T-cell (primary cell): ENCODE data around the gene ATIC. TPM values are rescaled to one million over a fixed set of nuclear protein-coding genes. Genes with fewer than 3 reads are reported as not detected.

ENCODE experiments used
- ATAC-seq, 4 experiments: fragments of 200-7000 bp in 3 of 4; fragments of 150-1000 bp in 1 of 4; cut with Tn5 transposase; replicated peaks in 1 of 4; 1 replicate in 3 of 4; 2 replicates in 1 of 4; pipeline ENCODE4 v1.10.0; 2021; ENCODE audit warnings: moderate library complexity in 3 of 4, mild to moderate bottlenecking in 2 of 4, moderate number of reproducible peaks in 1 of 4
- CTCF ChIA-PET, 2 donors: fragments of 300-600 bp; sonication (Branson Sonifier 250); formaldehyde crosslinking; loops; one replicate each; lab custom pipeline; 2022; ENCODE audit warnings: antibody characterized with exemption in 2 of 2; lab: Charles Lee
- POLR2A ChIA-PET, 2 donors: fragments of 300-600 bp; sonication (Branson Sonifier 250); formaldehyde crosslinking; loops; one replicate each; lab custom pipeline; 2022; ENCODE audit warnings: antibody characterized with exemption in 2 of 2; lab: Charles Lee
- DNase-seq, 35 experiments: peaks; one replicate each; pipeline versions ENCODE4 v3.0.0 to v3.0.0-alpha.2; 2013 to 2023
- H3K27ac ChIP-seq: one replicate; pipeline ENCODE4 v1.5.1; 2013; ENCODE audit warnings: low read length
- H3K27me3 ChIP-seq, 2 experiments: replicated peaks in 1 of 2; 1 replicate in 1 of 2; 2 replicates in 1 of 2; pipeline versions ENCODE4 v1.6.1 to v1.7.0; 2013; ENCODE audit warnings: low read length in 1 of 2, mixed read lengths in 1 of 2; ENCODE audit not compliant: control insufficient read depth in 2 of 2, insufficient read depth in 2 of 2; ENCODE audit errors: extremely low read depth in 1 of 2
- H3K36me3 ChIP-seq, 2 donors: 1 replicate in 1 of 2; 2 replicates in 1 of 2; pipeline versions ENCODE4 v1.6.1 to v1.7.0; 2013; ENCODE audit warnings: low read length in 1 of 2; ENCODE audit not compliant: control insufficient read depth in 2 of 2, insufficient read depth in 1 of 2; ENCODE audit errors: extremely low read depth in 1 of 2
- H3K4me1 ChIP-seq, 2 experiments: 1 replicate in 1 of 2; 2 replicates in 1 of 2; pipeline versions ENCODE4 v1.6.1 to v1.7.0; 2013; ENCODE audit warnings: low read length in 2 of 2, mixed read lengths in 1 of 2; ENCODE audit not compliant: insufficient read depth in 2 of 2, control insufficient read depth in 1 of 2; ENCODE audit errors: extremely low read depth in 1 of 2
- H3K4me3 ChIP-seq, 2 donors: 1 replicate in 1 of 2; 2 replicates in 1 of 2; pipeline versions ENCODE4 v1.5.1 to v1.7.0; 2013; ENCODE audit warnings: mild to moderate bottlenecking in 2 of 2, low read length in 1 of 2, moderate library complexity in 1 of 2; ENCODE audit not compliant: control insufficient read depth in 1 of 2; ENCODE audit errors: extremely low read depth in 1 of 2
- H3K9me3 ChIP-seq: 2 replicates; pipeline ENCODE4 v1.7.0; 2013
- H3K27ac Mint-ChIP-seq, 2 donors: one replicate each; pipeline ENCODE4 v1.8.0; 2020 to 2021; ENCODE audit warnings: mild to moderate bottlenecking in 2 of 2, mixed read lengths in 2 of 2
- H3K27me3 Mint-ChIP-seq, 2 donors: one replicate each; pipeline ENCODE4 v1.8.0; 2021 to 2022; ENCODE audit warnings: mixed read lengths in 2 of 2
- H3K36me3 Mint-ChIP-seq: one replicate; pipeline ENCODE4 v1.8.0; 2021; ENCODE audit warnings: mixed read lengths
- H3K4me1 Mint-ChIP-seq, 3 donors: one replicate each; pipeline ENCODE4 v1.8.0; 2020 to 2022; ENCODE audit warnings: mixed read lengths in 3 of 3, mild to moderate bottlenecking in 1 of 3
- H3K4me3 Mint-ChIP-seq, 3 donors: one replicate each; pipeline ENCODE4 v1.8.0; 2020 to 2022; ENCODE audit warnings: mild to moderate bottlenecking in 3 of 3, mixed read lengths in 3 of 3, moderate library complexity in 3 of 3
- H3K9me3 Mint-ChIP-seq, 3 donors: one replicate each; pipeline ENCODE4 v1.8.0; 2020 to 2022; ENCODE audit warnings: mixed read lengths in 3 of 3
- WGBS: methylation state at CpG from one replicate; pipeline ENCODE4 v1.1.5; 2013; ENCODE audit warnings: missing lambda C conversion rate; ENCODE audit not compliant: insufficient coverage; 5-methylcytosine and 5-hydroxymethylcytosine counted together
- total RNA-seq, 35 experiments: library from RNA in 6 of 35; stranded (reverse) in 6 of 35; fragments of 120-200 nt in 1 of 35; gene quantifications; one replicate each; pipeline versions ENCODE4 v1.2.1 to v1.2.4 and lab custom pipeline; 2013 to 2026

ATIC gene
- total RNA-seq, 5 donors from 2014 or later (not counting 1 experiment from before 2014, with no cell fraction given) = 61.9 to 97.4 (median 78.8) TPM

GRCh38 chr2:215379948-215380347, 68.1 kb downstream of the ATIC start:
- DNase-seq = no peak
- no peak for ATAC-seq
- Mint-ChIP-seq H3K36me3 (peaks cover 16% of the 10 kb centered on the region), H3K9me3 (no peaks in the 10 kb centered on the region), H3K4me1 (no peaks in the 10 kb centered on the region), H3K27ac (no peak overlapping the region), H3K27me3 (no peaks in the 10 kb centered on the region), H3K4me3 (no peak overlapping the region)
- ChIA-PET CTCF (no interaction called here), POLR2A (no interaction called here)
- Histone ChIP-seq H3K9me3 (no peaks in the 10 kb centered on the region), H3K36me3 (no peaks in the 10 kb centered on the region), H3K4me3 (no peak overlapping the region), H3K27me3 (no peaks in the 10 kb centered on the region), H3K4me1 (no peaks in the 10 kb centered on the region), H3K27ac (no peak overlapping the region)
- whole genome bisulfite sequencing = 94% methylated on average over 3 of the region's 6 CpGs

- Histone ChIP-seq H3K27ac (no peak overlapping the region), H3K27me3 (no peaks in the 10 kb centered on the region), H3K36me3 (no peaks in the 10 kb centered on the region), H3K9me3 (no peaks in the 10 kb centered on the region), H3K4me1 (no peaks in the 10 kb centered on the region), H3K4me3 (no peak overlapping the region)
- Mint-ChIP-seq H3K27ac (no peak overlapping the region), H3K27me3 (no peaks in the 10 kb centered on the region), H3K4me3 (no peak overlapping the region), H3K9me3 (no peaks in the 10 kb centered on the region), H3K36me3 (peaks cover 11% of the 10 kb centered on the region), H3K4me1 (no peaks in the 10 kb centered on the region)
- CTCF ChIA-PET = no interaction called here
- POLR2A ChIA-PET = no interaction called here
- no peak for ATAC-seq
- WGBS = 92% methylated on average over 5 of the region's 7 CpGs
- no peak for DNase-seq
Observed at GRCh38 chr2:215380699-215381098, 68.8 kb downstream of the ATIC start.

- H3K4me1 Mint-ChIP-seq = no peaks in the 10 kb centered on the region
- DNase-seq = no peak
- POLR2A ChIA-PET = no interaction called here
- Histone ChIP-seq H3K9me3 (no peaks in the 10 kb centered on the region), H3K27me3 (no peaks in the 10 kb centered on the region), H3K4me3 (no peak overlapping the region), H3K27ac (no peak overlapping the region), H3K36me3 (no peaks in the 10 kb centered on the region), H3K4me1 (no peaks in the 10 kb centered on the region)
- WGBS = 40% methylated on average over 1 of the region's 7 CpGs
- no peak overlapping the region for H3K4me3 Mint-ChIP-seq
- no peak for ATAC-seq
- H3K27ac Mint-ChIP-seq = no peak overlapping the region
- peaks cover 5% of the 10 kb centered on the region for H3K36me3 Mint-ChIP-seq
- CTCF ChIA-PET = no interaction called here
- H3K9me3 Mint-ChIP-seq = no peaks in the 10 kb centered on the region
- no peaks in the 10 kb centered on the region for H3K27me3 Mint-ChIP-seq
Observed at GRCh38 chr2:215382011-215382410, 70.2 kb downstream of the ATIC start.

GRCh38 chr2:215382480-215382879, 70.6 kb downstream of the ATIC start:
- H3K9me3 ChIP-seq = no peaks in the 10 kb centered on the region
- no peak overlapping the region for H3K4me3 Mint-ChIP-seq
- H3K4me1 ChIP-seq = no peaks in the 10 kb centered on the region
- peaks cover 2% of the 10 kb centered on the region for H3K36me3 Mint-ChIP-seq
- H3K27me3 Mint-ChIP-seq = no peaks in the 10 kb centered on the region
- CTCF ChIA-PET = no interaction called here
- no peaks in the 10 kb centered on the region for H3K36me3 ChIP-seq
- ATAC-seq (no peak), DNase-seq (no peak)
- POLR2A ChIA-PET = no interaction called here
- H3K27ac ChIP-seq = no peak overlapping the region
- no peak overlapping the region for H3K4me3 ChIP-seq
- no peaks in the 10 kb centered on the region for H3K4me1 Mint-ChIP-seq
- H3K27me3 ChIP-seq = no peaks in the 10 kb centered on the region
- no peak overlapping the region for H3K27ac Mint-ChIP-seq
- H3K9me3 Mint-ChIP-seq = no peaks in the 10 kb centered on the region

GRCh38 chr2:215383652-215384279, 71.9 kb downstream of the ATIC start:
- no peak overlapping the region for H3K27ac ChIP-seq
- ChIA-PET CTCF (no interaction called here), POLR2A (no interaction called here)
- H3K27me3 ChIP-seq = no peaks in the 10 kb centered on the region
- no peaks in the 10 kb centered on the region for H3K27me3 Mint-ChIP-seq
- H3K4me1 Mint-ChIP-seq = no peaks in the 10 kb centered on the region
- no peaks in the 10 kb centered on the region for H3K36me3 Mint-ChIP-seq
- H3K36me3 ChIP-seq = no peaks in the 10 kb centered on the region
- H3K4me3 ChIP-seq = no peak overlapping the region
- WGBS = 98% methylated on average over 6 of the region's 8 CpGs
- no peaks in the 10 kb centered on the region for H3K9me3 Mint-ChIP-seq
- no peak for DNase-seq
- no peak overlapping the region for H3K27ac Mint-ChIP-seq
- ATAC-seq = no peak
- H3K9me3 ChIP-seq = no peaks in the 10 kb centered on the region
- no peaks in the 10 kb centered on the region for H3K4me1 ChIP-seq
- no peak overlapping the region for H3K4me3 Mint-ChIP-seq

- no peaks in the 10 kb centered on the region for H3K27me3 Mint-ChIP-seq
- no peak overlapping the region for H3K4me3 ChIP-seq
- no peak overlapping the region for H3K27ac ChIP-seq
- no peaks in the 10 kb centered on the region for H3K4me1 Mint-ChIP-seq
- no peaks in the 10 kb centered on the region for H3K36me3 Mint-ChIP-seq
- WGBS = 74% methylated on average over 2 of the region's 7 CpGs
- CTCF ChIA-PET = no interaction called here
- no peak for ATAC-seq
- no peak overlapping the region for H3K4me3 Mint-ChIP-seq
- POLR2A ChIA-PET = no interaction called here
- H3K27me3 ChIP-seq = peaks cover 0 to 2% of the 10 kb centered on the region in 2 experiments
- H3K36me3 ChIP-seq = no peaks in the 10 kb centered on the region
- H3K27ac Mint-ChIP-seq = no peak overlapping the region
- DNase-seq = no peak
- H3K9me3 Mint-ChIP-seq = no peaks in the 10 kb centered on the region
- H3K4me1 ChIP-seq = no peaks in the 10 kb centered on the region
- H3K9me3 ChIP-seq = no peaks in the 10 kb centered on the region
Observed at GRCh38 chr2:215384710-215385109, 72.9 kb downstream of the ATIC start.

GRCh38 chr2:215386566-215386965, 74.7 kb downstream of the ATIC start:
- ChIA-PET CTCF (interaction anchor here in 1 of 2 donors (0.6 kb wide), 1 partner anchor 651 kb away, joined by 3 read pairs; no protein-coding TSS in a partner anchor), POLR2A (interaction anchor here (0.6 to 0.7 kb wide), 2 partner anchors 9 to 33 kb away, joined by 6 to 17 read pairs; no protein-coding TSS in a partner anchor)
- no peaks in the 10 kb centered on the region for H3K4me1 Mint-ChIP-seq
- DNase-seq (no peak), ATAC-seq (no peak)
- Histone ChIP-seq H3K9me3 (no peaks in the 10 kb centered on the region), H3K4me3 (no peak overlapping the region), H3K27me3 (peaks cover 0 to 2% of the 10 kb centered on the region in 2 experiments), H3K4me1 (no peaks in the 10 kb centered on the region), H3K36me3 (no peaks in the 10 kb centered on the region), H3K27ac (no peak overlapping the region)
- no peaks in the 10 kb centered on the region for H3K36me3 Mint-ChIP-seq
- no peak overlapping the region for H3K27ac Mint-ChIP-seq
- peaks cover 0 to 3% of the 10 kb centered on the region in 2 donors for H3K27me3 Mint-ChIP-seq
- 92% methylated on average over 6 of the region's 7 CpGs for WGBS
- no peak overlapping the region for H3K4me3 Mint-ChIP-seq
- H3K9me3 Mint-ChIP-seq = no peaks in the 10 kb centered on the region
